GM12873 (cell line): ENCODE data around the gene DDX4.

Experiments used
- TF ChIP-seq, protein P1 (sequence below): IDR thresholded peaks from 2 replicates; pipeline ENCODE4 v1.5.1; 2012; ENCODE audit warnings: low read depth, mild to moderate bottlenecking, moderate library complexity, low read length, control low read depth; ENCODE audit not compliant: insufficient read depth; ENCODE audit errors: missing control alignments

The DDX4 gene

GRCh38 chr5:55853818-55854217 lies 116.0 kb downstream of the DDX4 start:
- TF ChIP-seq, protein P1, sequence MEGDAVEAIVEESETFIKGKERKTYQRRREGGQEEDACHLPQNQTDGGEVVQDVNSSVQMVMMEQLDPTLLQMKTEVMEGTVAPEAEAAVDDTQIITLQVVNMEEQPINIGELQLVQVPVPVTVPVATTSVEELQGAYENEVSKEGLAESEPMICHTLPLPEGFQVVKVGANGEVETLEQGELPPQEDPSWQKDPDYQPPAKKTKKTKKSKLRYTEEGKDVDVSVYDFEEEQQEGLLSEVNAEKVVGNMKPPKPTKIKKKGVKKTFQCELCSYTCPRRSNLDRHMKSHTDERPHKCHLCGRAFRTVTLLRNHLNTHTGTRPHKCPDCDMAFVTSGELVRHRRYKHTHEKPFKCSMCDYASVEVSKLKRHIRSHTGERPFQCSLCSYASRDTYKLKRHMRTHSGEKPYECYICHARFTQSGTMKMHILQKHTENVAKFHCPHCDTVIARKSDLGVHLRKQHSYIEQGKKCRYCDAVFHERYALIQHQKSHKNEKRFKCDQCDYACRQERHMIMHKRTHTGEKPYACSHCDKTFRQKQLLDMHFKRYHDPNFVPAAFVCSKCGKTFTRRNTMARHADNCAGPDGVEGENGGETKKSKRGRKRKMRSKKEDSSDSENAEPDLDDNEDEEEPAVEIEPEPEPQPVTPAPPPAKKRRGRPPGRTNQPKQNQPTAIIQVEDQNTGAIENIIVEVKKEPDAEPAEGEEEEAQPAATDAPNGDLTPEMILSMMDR: no peak

- TF ChIP-seq, protein P1: no peak
These were observed 117.6 kb downstream of the DDX4 start for GRCh38 chr5:55855509-55855908.

GRCh38 chr5:55856516-55857246 lies 118.8 kb downstream of the DDX4 start:
- TF ChIP-seq, protein P1: no peak

DNA sequence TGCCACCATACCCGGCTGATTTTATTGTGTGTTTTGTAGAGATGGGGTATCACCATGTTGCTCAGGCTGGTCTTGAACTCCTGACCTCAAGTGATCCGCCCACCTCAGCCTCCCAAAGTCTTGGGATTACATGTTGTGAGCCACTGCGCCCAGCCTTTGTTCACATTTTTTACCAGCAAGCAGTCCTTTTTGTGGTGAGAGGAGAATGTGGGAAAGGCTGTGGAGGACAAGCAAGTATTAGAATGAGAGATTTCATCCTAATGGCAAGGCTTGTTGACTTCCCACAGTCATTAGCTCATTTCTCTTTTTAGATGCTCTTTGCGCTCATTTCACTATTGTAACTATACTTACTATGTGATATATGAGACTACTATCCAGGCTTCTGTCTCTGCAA lies 119.4 kb downstream of the DDX4 start:
- TF ChIP-seq, protein P1: no peak

GRCh38 chr5:55858104-55858503 lies 120.2 kb downstream of the DDX4 start:
- TF ChIP-seq, protein P1: no peak

DNA sequence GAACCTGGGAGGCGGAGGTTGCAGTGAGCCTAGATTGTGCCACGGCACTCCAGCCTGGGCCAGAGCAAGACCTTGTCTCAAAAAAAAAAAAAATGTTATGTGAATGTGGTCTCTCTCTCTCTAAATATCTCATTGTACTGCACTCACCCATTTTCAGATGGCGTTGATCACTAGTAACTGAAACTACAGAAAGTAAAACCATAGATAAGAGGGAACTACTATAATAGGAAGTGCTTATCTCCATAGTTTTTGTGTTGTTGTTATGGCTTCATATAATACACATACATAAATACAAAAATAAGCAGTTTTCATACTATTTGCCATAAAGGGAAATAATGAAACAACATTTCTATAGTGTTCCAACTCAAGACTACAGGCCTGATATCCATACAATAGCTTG lies 122.4 kb downstream of the DDX4 start:
- TF ChIP-seq, protein P1: no peak

- TF ChIP-seq, protein P1: no peak
These were observed 122.8 kb downstream of the DDX4 start for GRCh38 chr5:55860709-55861108.
